Measurements from ENCODE around the gene LRRC4B.

Gene LRRC4B

GRCh38 chr19:50511069-50511822 is 57.0 kb downstream of the LRRC4B start, which contains the start of gene JOSD2:
Gene JOSD2 (minus strand): TSS chr19:50511191. CDS start chr19:50510431, 760 bp downstream.
- DNase-seq (ENCODE audit: low spot score), result peak; percentile 99
- TF ChIP-seq, protein P1, sequence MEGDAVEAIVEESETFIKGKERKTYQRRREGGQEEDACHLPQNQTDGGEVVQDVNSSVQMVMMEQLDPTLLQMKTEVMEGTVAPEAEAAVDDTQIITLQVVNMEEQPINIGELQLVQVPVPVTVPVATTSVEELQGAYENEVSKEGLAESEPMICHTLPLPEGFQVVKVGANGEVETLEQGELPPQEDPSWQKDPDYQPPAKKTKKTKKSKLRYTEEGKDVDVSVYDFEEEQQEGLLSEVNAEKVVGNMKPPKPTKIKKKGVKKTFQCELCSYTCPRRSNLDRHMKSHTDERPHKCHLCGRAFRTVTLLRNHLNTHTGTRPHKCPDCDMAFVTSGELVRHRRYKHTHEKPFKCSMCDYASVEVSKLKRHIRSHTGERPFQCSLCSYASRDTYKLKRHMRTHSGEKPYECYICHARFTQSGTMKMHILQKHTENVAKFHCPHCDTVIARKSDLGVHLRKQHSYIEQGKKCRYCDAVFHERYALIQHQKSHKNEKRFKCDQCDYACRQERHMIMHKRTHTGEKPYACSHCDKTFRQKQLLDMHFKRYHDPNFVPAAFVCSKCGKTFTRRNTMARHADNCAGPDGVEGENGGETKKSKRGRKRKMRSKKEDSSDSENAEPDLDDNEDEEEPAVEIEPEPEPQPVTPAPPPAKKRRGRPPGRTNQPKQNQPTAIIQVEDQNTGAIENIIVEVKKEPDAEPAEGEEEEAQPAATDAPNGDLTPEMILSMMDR (IDR thresholded peaks at IDR 0.05; ENCODE audit: extremely low read depth, insufficient read depth, missing control alignments), result no peak
- in situ Hi-C loops (cut with MboI; ENCODE audit: low pct_unique_long_range_greater_than_20kb, low sequenced_read_pairs, unreplicated experiment), result no loop called here

DNA sequence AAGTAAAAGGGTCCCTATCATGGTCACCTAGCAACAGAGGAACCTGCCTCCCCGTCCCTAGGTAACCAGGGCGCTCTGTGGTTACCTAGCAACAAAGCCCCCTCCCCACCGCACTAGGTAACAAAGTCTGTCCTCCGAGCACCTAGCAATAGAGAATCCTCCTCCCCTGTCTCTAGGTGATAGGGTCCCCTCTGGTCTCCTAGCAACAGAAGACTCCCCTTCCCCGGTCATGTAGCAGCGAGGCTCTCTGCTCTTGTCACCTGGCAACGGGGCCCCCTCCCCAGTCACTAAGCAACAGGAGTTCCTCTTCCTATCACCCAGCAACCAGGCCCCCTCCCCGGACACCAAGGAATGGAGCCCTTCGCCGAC is 57.6 kb downstream of the LRRC4B start:
- in situ Hi-C loops (cut with MboI; ENCODE audit: low pct_unique_long_range_greater_than_20kb, low sequenced_read_pairs, unreplicated experiment), result no loop called here
- TF ChIP-seq, protein P1 (IDR thresholded peaks at IDR 0.05; ENCODE audit: extremely low read depth, insufficient read depth, missing control alignments), result no peak
- no peak for DNase-seq (ENCODE audit: low spot score)

- in situ Hi-C loops (cut with MboI; ENCODE audit: low pct_unique_long_range_greater_than_20kb, low sequenced_read_pairs, unreplicated experiment), result no loop called here
- TF ChIP-seq, protein P1 (IDR thresholded peaks at IDR 0.05; ENCODE audit: extremely low read depth, insufficient read depth, missing control alignments), result no peak
- no peak for DNase-seq (ENCODE audit: low spot score)
Observed at GRCh38 chr19:50510121-50510670, 58.0 kb downstream of the LRRC4B start.

GRCh38 chr19:50509366-50509765 is 58.9 kb downstream of the LRRC4B start:
- in situ Hi-C loops (cut with MboI; ENCODE audit: low pct_unique_long_range_greater_than_20kb, low sequenced_read_pairs, unreplicated experiment), result no loop called here

GRCh38 chr19:50508843-50509190 is 59.4 kb downstream of the LRRC4B start:
- TF ChIP-seq, protein P1 (IDR thresholded peaks at IDR 0.05; ENCODE audit: extremely low read depth, insufficient read depth, missing control alignments), result no peak
- in situ Hi-C loops (cut with MboI; ENCODE audit: low pct_unique_long_range_greater_than_20kb, low sequenced_read_pairs, unreplicated experiment), result no loop called here
- DNase-seq (ENCODE audit: low spot score), result no peak

More at GRCh38 chr19:50509366-50509765, 58.9 kb downstream of the LRRC4B start:
- no peak for DNase-seq (ENCODE audit: low spot score)
- TF ChIP-seq, protein P1 (IDR thresholded peaks at IDR 0.05; ENCODE audit: extremely low read depth, insufficient read depth, missing control alignments), result no peak

- TF ChIP-seq, protein P1 (IDR thresholded peaks at IDR 0.05; ENCODE audit: extremely low read depth, insufficient read depth, missing control alignments), result no peak
- no peak for DNase-seq (ENCODE audit: low spot score)
- in situ Hi-C loops (cut with MboI; ENCODE audit: low pct_unique_long_range_greater_than_20kb, low sequenced_read_pairs, unreplicated experiment), result no loop called here
Observed at GRCh38 chr19:50507376-50507775, 60.9 kb downstream of the LRRC4B start.

All from GM13977 (cell line).